B cell (primary cell): ENCODE data around the gene PNKP. TPM values are rescaled to one million over a fixed set of nuclear protein-coding genes. Genes with fewer than 3 reads are reported as not detected.

Source experiments
- ATAC-seq: fragments of 200-7000 bp; cut with Tn5 transposase; one replicate; pipeline ENCODE4 v1.10.0; 2021; ENCODE audit warnings: low read depth, mild to moderate bottlenecking, moderate number of reproducible peaks, moderate library complexity
- CTCF ChIA-PET: fragments of 350-600 bp; sonication (Branson Sonifier 250); formaldehyde crosslinking; loops from one replicate; lab custom pipeline; 2021; ENCODE audit warnings: antibody characterized with exemption, inconsistent platforms; lab: Charles Lee
- POLR2A ChIA-PET: fragments of 350-600 bp; sonication (Branson Sonifier 250); formaldehyde crosslinking; loops from one replicate; lab custom pipeline; 2021; ENCODE audit warnings: antibody characterized with exemption; lab: Charles Lee
- DNase-seq: peaks from one replicate; pipeline ENCODE4 v3.0.0; 2013
- H2AFZ ChIP-seq: 2 replicates; pipeline ENCODE4 v1.6.1; 2012; ENCODE audit warnings: mild to moderate bottlenecking, low read depth, low read length; ENCODE audit not compliant: insufficient read depth, poor library complexity, severe bottlenecking
- H3K27ac ChIP-seq, 2 donors: 1 replicate in 1 of 2; 2 replicates in 1 of 2; pipeline ENCODE4 v1.5.1; 2012 to 2013; ENCODE audit warnings: low read length in 2 of 2, mild to moderate bottlenecking in 2 of 2, moderate library complexity in 1 of 2
- H3K27me3 ChIP-seq, 4 experiments: fragments of 200-600 bp in 1 of 4; sonication (generic) in 1 of 4; replicated peaks in 1 of 4; 1 replicate in 2 of 4; 2 replicates in 2 of 4; pipeline versions ENCODE4 v1.6.1 to v1.7.0; 2013 to 2016; ENCODE audit warnings: low read length in 3 of 4, mild to moderate bottlenecking in 2 of 4, mixed read lengths in 1 of 4, moderate library complexity in 1 of 4; ENCODE audit not compliant: insufficient read depth in 4 of 4, control insufficient read depth in 3 of 4; ENCODE audit errors: control extremely low read depth in 1 of 4
- H3K36me3 ChIP-seq, 2 experiments: replicated peaks in 1 of 2; 1 replicate in 1 of 2; 2 replicates in 1 of 2; pipeline versions ENCODE4 v1.6.1 to v1.7.1; 2013; ENCODE audit warnings: low read length in 1 of 2; ENCODE audit not compliant: insufficient read depth in 2 of 2, control insufficient read depth in 1 of 2; ENCODE audit errors: control extremely low read depth in 1 of 2, extremely low read depth in 1 of 2
- H3K4me1 ChIP-seq, 2 donors: fragments of 200-600 bp in 1 of 2; sonication (generic) in 1 of 2; 1 replicate in 1 of 2; 2 replicates in 1 of 2; pipeline versions ENCODE4 v1.5.1 to v1.6.1; 2013 to 2017; ENCODE audit warnings: low read length in 2 of 2; ENCODE audit not compliant: control insufficient read depth in 2 of 2, insufficient read depth in 2 of 2
- H3K4me2 ChIP-seq: replicated peaks from 2 replicates; pipeline ENCODE3; 2012; ENCODE audit warnings: mild to moderate bottlenecking, low read depth, low read length; ENCODE audit not compliant: poor library complexity, severe bottlenecking
- H3K4me3 ChIP-seq, 5 experiments: fragments of 200-600 bp in 1 of 5; sonication (generic) in 1 of 5; 1 replicate in 3 of 5; 2 replicates in 2 of 5; pipeline versions ENCODE4 v1.5.1 to v1.7.0; 2011 to 2016; ENCODE audit warnings: low read length in 4 of 5, mild to moderate bottlenecking in 4 of 5, low read depth in 2 of 5, control low read depth in 1 of 5, moderate library complexity in 1 of 5; ENCODE audit not compliant: insufficient read depth in 1 of 5; ENCODE audit errors: control extremely low read depth in 1 of 5, extremely low read depth in 1 of 5
- H3K79me2 ChIP-seq: fragments of 200-600 bp; sonication (generic); one replicate; pipeline ENCODE4 v1.6.0; 2016; ENCODE audit warnings: low read length; ENCODE audit not compliant: control insufficient read depth, insufficient read depth
- H3K9ac ChIP-seq: fragments of 200-600 bp; sonication (generic); 2 replicates; pipeline ENCODE4 v1.6.1; 2017; ENCODE audit warnings: mild to moderate bottlenecking, low read length, moderate library complexity
- H3K9me3 ChIP-seq, 3 donors: one replicate each; pipeline versions ENCODE4 v1.6.1 to v1.7.1; 2013; ENCODE audit warnings: low read length in 2 of 3; ENCODE audit not compliant: control insufficient read depth in 2 of 3, insufficient read depth in 1 of 3; ENCODE audit errors: control extremely low read depth in 1 of 3
- H4K20me1 ChIP-seq: 2 replicates; pipeline ENCODE4 v1.6.0; 2012; ENCODE audit warnings: mild to moderate bottlenecking, low read length; ENCODE audit not compliant: insufficient read depth, control insufficient read depth, poor library complexity, severe bottlenecking
- H3K27ac Mint-ChIP-seq: one replicate; pipeline ENCODE4 v1.8.0; 2021; ENCODE audit warnings: mixed read lengths
- H3K27me3 Mint-ChIP-seq: one replicate; pipeline ENCODE4 v1.8.0; 2021; ENCODE audit warnings: mixed read lengths
- H3K4me1 Mint-ChIP-seq: one replicate; pipeline ENCODE4 v1.8.0; 2021; ENCODE audit warnings: mixed read lengths
- H3K4me3 Mint-ChIP-seq: one replicate; pipeline ENCODE4 v1.8.0; 2021; ENCODE audit warnings: mixed read lengths
- H3K9me3 Mint-ChIP-seq: one replicate; pipeline ENCODE4 v1.8.0; 2022; ENCODE audit warnings: mixed read lengths; ENCODE audit not compliant: insufficient read depth
- CTCF ChIP-seq: fragments of 200-600 bp; IDR thresholded peaks from one replicate; pipeline ENCODE4 v1.8.0; 2022; ENCODE audit warnings: antibody characterized with exemption, mild to moderate bottlenecking
- EZH2 ChIP-seq: IDR thresholded peaks from 2 replicates; pipeline ENCODE4 v1.6.1; 2012; ENCODE audit warnings: borderline replicate concordance, low read depth, mild to moderate bottlenecking, moderate library complexity, low read length; ENCODE audit not compliant: insufficient read depth, poor library complexity, severe bottlenecking
- WGBS: methylation state at CpG from one replicate; pipeline ENCODE4 v1.1.5; 2013; ENCODE audit warnings: missing lambda C conversion rate; ENCODE audit not compliant: insufficient coverage; 5-methylcytosine and 5-hydroxymethylcytosine counted together
- intact Hi-C: fragments of 100-400 bp; cut with micrococcal nuclease; formaldehyde crosslinking; loops from one replicate; pipeline ENCODE4 v1.10.0; 2022
- polyA plus RNA-seq: library from polyadenylated mRNA; depleted of rRNA; stranded (reverse); fragments of >200 nt; gene quantifications from 2 replicates; pipeline ENCODE4 v1.2.3, GENCODE V29; 2012
- total RNA-seq, 2 donors: library from RNA; stranded (reverse); fragments of 120-200 nt in 1 of 2; gene quantifications; 1 replicate in 1 of 2; 2 replicates in 1 of 2; pipeline versions ENCODE4 v1.2.3 to v1.2.4, GENCODE V29; 2013 to 2022

The PNKP gene
- total and polyA plus RNA-seq, 2 donors (not counting 1 experiment from before 2014, with no cell fraction given), result 173 to 274 TPM

GRCh38 chr19:49869009-49869483 is 1.7 kb upstream of the PNKP start:
- Histone ChIP-seq H3K4me2 (peak overlapping the region; percentile 82), H2AFZ (peak overlapping the region; percentile 61), H3K36me3 (peaks cover 0 to 12% of the 10 kb centered on the region in 2 experiments), H3K9ac (peak overlapping the region; percentile 68), H3K9me3 (peaks cover 0 to 20% (median 0%) of the 10 kb centered on the region in 3 donors), H3K27ac (peak overlapping the region; percentile 97 to 98), H3K4me3 (peak overlapping the region; percentile 35 to 74 (median 69)), H3K4me1 (peaks cover 30 to 50% of the 10 kb centered on the region in 2 donors), H4K20me1 (peaks cover 22% of the 10 kb centered on the region), H3K79me2 (peaks cover 33% of the 10 kb centered on the region), H3K27me3 (no peaks in the 10 kb centered on the region)
- no peak overlapping the region for H3K27ac Mint-ChIP-seq
- no peaks in the 10 kb centered on the region for H3K9me3 Mint-ChIP-seq
- H3K27me3 Mint-ChIP-seq, result no peaks in the 10 kb centered on the region
- ChIA-PET CTCF (interaction anchor here (0.6 to 1.6 kb wide), 6 partner anchors 18 to 1505 kb away, joined by 3 to 7 read pairs (median 4); partner anchors contain the start of genes FUZ, PTOV1, SYNGR4 and TMEM143), POLR2A (interaction anchor here (0.6 to 5.0 kb wide), 16 partner anchors 8 to 670 kb away, joined by 3 to 40 read pairs (median 5); partner anchors contain the start of genes AKT1S1, AP2A1, ATF5 and FUZ)
- 1% methylated on average over 10 of the region's 15 CpGs for WGBS
- ATAC-seq (peak; percentile 4), DNase-seq (no peak)
- H3K4me3 Mint-ChIP-seq, result no peak overlapping the region
- peaks cover 46% of the 10 kb centered on the region for H3K4me1 Mint-ChIP-seq
- TF ChIP-seq EZH2 (no peak), CTCF (no peak)
- intact Hi-C loops, result loop anchor here (1.0 to 2.0 kb wide), 4 partner anchors 8 to 372 kb away; partner anchors contain the start of genes AKT1S1, MED25, RPS11 and TBC1D17

DNA sequence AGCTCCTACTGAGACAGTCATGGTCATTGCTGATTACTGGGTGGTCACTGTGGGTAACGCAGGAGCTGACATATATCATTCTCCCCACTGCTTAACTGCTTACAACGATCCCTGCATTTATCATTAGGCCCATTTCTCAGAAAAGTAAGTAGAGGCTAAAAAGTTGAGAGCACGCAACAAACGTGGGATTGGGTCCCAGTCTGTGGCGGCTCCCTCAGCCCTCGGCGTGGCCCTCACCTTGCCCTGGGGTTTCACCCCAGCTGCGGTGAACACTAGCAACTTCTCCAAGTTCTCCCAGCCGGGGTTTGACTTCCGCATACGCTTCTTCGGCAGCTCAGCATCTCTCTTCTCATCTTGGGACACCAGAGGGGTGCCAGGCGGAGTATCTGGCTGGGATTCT is 2.5 kb downstream of the PNKP start:
- no peak overlapping the region for H3K9ac ChIP-seq
- Mint-ChIP-seq H3K27me3 (no peaks in the 10 kb centered on the region), H3K27ac (no peak overlapping the region), H3K9me3 (no peaks in the 10 kb centered on the region), H3K4me3 (no peak overlapping the region), H3K4me1 (peaks cover 40% of the 10 kb centered on the region)
- 96% methylated on average over 12 of the region's 13 CpGs for WGBS
- peaks cover 21 to 39% of the 10 kb centered on the region in 2 donors for H3K4me1 ChIP-seq
- ChIA-PET POLR2A (interaction anchor here (0.7 to 1.1 kb wide), 2 partner anchors 11 to 1246 kb away, joined by 6 read pairs; partner anchors contain the start of genes AKT1S1 and RPL18), CTCF (interaction anchor here (1.2 kb wide), 1 partner anchor 85 kb away, joined by 3 read pairs; no protein-coding TSS in a partner anchor)
- DNase-seq (no peak), ATAC-seq (no peak)
- intact Hi-C loops, result no loop called here
- H3K27me3 ChIP-seq, result no peaks in the 10 kb centered on the region
- peak overlapping the region; percentile 42 for H3K4me2 ChIP-seq
- H3K4me3 ChIP-seq, result no peak overlapping the region
- peaks cover 57% of the 10 kb centered on the region for H4K20me1 ChIP-seq
- no peak overlapping the region for H2AFZ ChIP-seq
- H3K9me3 ChIP-seq, result peaks cover 0 to 20% (median 0%) of the 10 kb centered on the region in 3 donors
- H3K36me3 ChIP-seq, result peaks cover 0 to 43% of the 10 kb centered on the region in 2 experiments
- H3K79me2 ChIP-seq, result peaks cover 45% of the 10 kb centered on the region
- H3K27ac ChIP-seq, result no peak overlapping the region
- TF ChIP-seq EZH2, result no peak
